Fibroblast of lung (primary cell): ENCODE results near the gene SAP25.

ENCODE experiments used
- EZH2 ChIP-seq: IDR thresholded peaks from 2 replicates; pipeline ENCODE4 v1.5.1; 2012; ENCODE audit warnings: low read length, control low read depth, mild to moderate bottlenecking; ENCODE audit errors: missing control alignments
- TF ChIP-seq, protein P1 (sequence below), 2 donors: IDR thresholded peaks in 1 of 2; conservative IDR thresholded peaks in 1 of 2; 1 replicate in 1 of 2; 2 replicates in 1 of 2; pipeline ENCODE4 v1.5.1; 2011 to 2012; ENCODE audit warnings: low read length in 2 of 2, control low read depth in 1 of 2, inconsistent platforms in 1 of 2, low read depth in 1 of 2, mild to moderate bottlenecking in 1 of 2

DNA sequence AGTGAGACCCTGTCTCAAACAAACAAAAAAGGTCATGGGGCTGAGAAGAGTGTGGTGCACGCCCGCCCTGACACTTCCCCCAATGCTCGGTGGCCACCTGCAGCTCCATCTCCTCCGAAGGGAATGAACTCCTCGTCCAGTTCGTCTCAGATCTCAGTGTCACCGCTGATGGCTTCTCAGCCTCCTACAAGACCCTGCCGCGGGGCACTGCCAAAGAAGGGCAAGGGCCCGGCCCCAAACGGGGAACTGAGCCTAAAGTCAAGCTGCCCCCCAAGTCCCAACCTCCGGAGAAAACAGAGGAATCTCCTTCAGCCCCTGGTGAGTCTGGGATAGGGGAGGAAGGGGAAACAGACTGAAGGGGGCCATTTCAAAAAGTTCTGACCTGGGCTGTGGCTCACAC lies 32.6 kb upstream of the SAP25 start:
- TF ChIP-seq, protein P1, sequence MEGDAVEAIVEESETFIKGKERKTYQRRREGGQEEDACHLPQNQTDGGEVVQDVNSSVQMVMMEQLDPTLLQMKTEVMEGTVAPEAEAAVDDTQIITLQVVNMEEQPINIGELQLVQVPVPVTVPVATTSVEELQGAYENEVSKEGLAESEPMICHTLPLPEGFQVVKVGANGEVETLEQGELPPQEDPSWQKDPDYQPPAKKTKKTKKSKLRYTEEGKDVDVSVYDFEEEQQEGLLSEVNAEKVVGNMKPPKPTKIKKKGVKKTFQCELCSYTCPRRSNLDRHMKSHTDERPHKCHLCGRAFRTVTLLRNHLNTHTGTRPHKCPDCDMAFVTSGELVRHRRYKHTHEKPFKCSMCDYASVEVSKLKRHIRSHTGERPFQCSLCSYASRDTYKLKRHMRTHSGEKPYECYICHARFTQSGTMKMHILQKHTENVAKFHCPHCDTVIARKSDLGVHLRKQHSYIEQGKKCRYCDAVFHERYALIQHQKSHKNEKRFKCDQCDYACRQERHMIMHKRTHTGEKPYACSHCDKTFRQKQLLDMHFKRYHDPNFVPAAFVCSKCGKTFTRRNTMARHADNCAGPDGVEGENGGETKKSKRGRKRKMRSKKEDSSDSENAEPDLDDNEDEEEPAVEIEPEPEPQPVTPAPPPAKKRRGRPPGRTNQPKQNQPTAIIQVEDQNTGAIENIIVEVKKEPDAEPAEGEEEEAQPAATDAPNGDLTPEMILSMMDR (conservative IDR thresholded peaks at IDR 0.05 in 1 of 2, IDR thresholded peaks at IDR 0.05 in 1 of 2; ENCODE audit: low read depth in 1 of 2, low read length in 2 of 2), result no peak
- no peak for TF ChIP-seq EZH2
